Progenitor cell of endocrine pancreas (in vitro differentiated cells): Measurements from ENCODE around the gene FCHSD1. TPM values are rescaled to one million over a fixed set of nuclear protein-coding genes. Genes with fewer than 3 reads are reported as not detected.

ENCODE experiments used
- DNase-seq: peaks from one replicate; pipeline ENCODE4 v3.0.0; 2021; ENCODE audit warnings: low spot score; ENCODE audit not compliant: unreplicated experiment
- H3K27ac Mint-ChIP-seq: 2 replicates; pipeline ENCODE4 v1.8.0; 2021; ENCODE audit warnings: mild to moderate bottlenecking, moderate library complexity, mixed read lengths
- H3K27me3 Mint-ChIP-seq: 2 replicates; pipeline ENCODE4 v1.8.0; 2021; ENCODE audit warnings: mixed read lengths
- H3K36me3 Mint-ChIP-seq: 2 replicates; pipeline ENCODE4 v1.8.0; 2022; ENCODE audit warnings: mixed read lengths; ENCODE audit not compliant: insufficient read depth
- H3K4me1 Mint-ChIP-seq: 2 replicates; pipeline ENCODE4 v1.8.0; 2021; ENCODE audit warnings: low read depth, mixed read lengths
- H3K4me3 Mint-ChIP-seq: 2 replicates; pipeline ENCODE4 v1.8.0; 2021; ENCODE audit warnings: low read depth, mild to moderate bottlenecking, moderate library complexity, mixed read lengths
- H3K9me3 Mint-ChIP-seq: 2 replicates; pipeline ENCODE4 v1.8.0; 2021; ENCODE audit warnings: low read depth, mixed read lengths
- CTCF ChIP-seq: fragments of 200-600 bp; sonication (generic); IDR thresholded peaks from one replicate; pipeline ENCODE4 v1.5.0; 2021; ENCODE audit warnings: antibody characterized with exemption, mild to moderate bottlenecking; ENCODE audit not compliant: unreplicated experiment
- total RNA-seq: library from RNA; stranded (reverse); gene quantifications from 2 replicates; pipeline ENCODE4 v1.2.1, GENCODE V29; 2021

Gene FCHSD1
- total RNA-seq, 1 donor from 2014 or later = 27.7 TPM

- Mint-ChIP-seq H3K9me3 (no peaks in the 10 kb centered on the region), H3K36me3 (no peaks in the 10 kb centered on the region), H3K4me1 (no peaks in the 10 kb centered on the region), H3K27me3 (no peaks in the 10 kb centered on the region), H3K27ac (no peak overlapping the region), H3K4me3 (no peak overlapping the region)
- no peak for DNase-seq
- TF ChIP-seq CTCF = no peak
Observed at GRCh38 chr5:141672071-141672840, 21.0 kb upstream of the FCHSD1 start.

- Mint-ChIP-seq H3K4me3 (no peak overlapping the region), H3K36me3 (no peaks in the 10 kb centered on the region), H3K27me3 (no peaks in the 10 kb centered on the region), H3K9me3 (no peaks in the 10 kb centered on the region), H3K4me1 (peaks cover 2% of the 10 kb centered on the region), H3K27ac (no peak overlapping the region)
- TF ChIP-seq CTCF = no peak
- no peak for DNase-seq
Observed at GRCh38 chr5:141669520-141669919, 18.3 kb upstream of the FCHSD1 start.

GRCh38 chr5:141668601-141669265 is 17.5 kb upstream of the FCHSD1 start:
- Mint-ChIP-seq H3K27ac (no peak overlapping the region), H3K9me3 (no peaks in the 10 kb centered on the region), H3K36me3 (no peaks in the 10 kb centered on the region), H3K4me1 (peaks cover 2% of the 10 kb centered on the region), H3K27me3 (no peaks in the 10 kb centered on the region), H3K4me3 (no peak overlapping the region)
- no peak for DNase-seq
- no peak for TF ChIP-seq CTCF

DNA sequence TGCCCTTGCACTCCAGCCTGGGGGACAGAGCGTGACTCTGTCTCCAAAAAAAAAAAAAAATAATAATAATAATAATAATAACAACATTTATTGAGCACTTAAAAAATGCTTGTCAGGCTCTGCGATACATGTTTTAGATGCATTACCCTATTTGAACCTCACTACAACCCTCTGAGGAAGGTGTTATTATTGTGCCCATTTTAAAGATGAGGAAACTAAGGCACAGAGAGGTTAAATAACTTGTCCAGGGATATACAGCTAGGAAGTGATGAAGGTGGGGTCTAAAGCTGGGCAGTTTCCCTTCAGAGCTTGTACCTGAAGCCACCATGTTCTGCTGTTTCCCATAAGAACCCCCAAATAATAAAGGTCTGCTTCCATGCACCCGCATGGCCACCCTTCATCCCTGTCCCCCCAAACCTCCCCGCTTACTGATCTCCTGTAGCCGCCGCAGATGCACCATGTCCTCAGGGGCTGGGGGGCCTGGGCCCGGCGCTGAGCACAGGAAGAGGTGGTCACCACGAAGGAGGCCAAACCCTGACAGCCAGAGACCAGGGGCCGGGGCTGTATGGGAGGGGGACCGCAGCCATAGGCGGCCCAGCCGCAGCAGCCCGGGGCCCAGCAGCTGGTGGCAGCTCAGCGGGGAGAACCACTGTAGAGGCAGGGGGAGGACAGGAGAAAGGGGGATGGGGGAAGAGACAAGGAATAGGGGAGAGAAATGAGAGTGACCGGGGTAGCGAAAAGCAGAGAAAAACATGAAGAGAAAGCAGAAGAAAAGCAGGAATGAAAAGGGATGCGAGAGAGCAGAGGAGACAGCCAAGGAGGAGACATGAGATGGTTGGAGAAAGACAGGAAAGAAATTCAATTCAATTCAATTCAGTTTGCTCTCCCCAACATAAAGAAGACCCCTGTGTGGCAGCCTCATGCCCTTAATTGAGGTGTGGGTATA is 15.1 kb upstream of the FCHSD1 start:
- no peaks in the 10 kb centered on the region for H3K36me3 Mint-ChIP-seq
- DNase-seq = no peak
- H3K27me3 Mint-ChIP-seq = no peaks in the 10 kb centered on the region

More for the DNA sequence above, 15.1 kb upstream of the FCHSD1 start:
- H3K4me1 Mint-ChIP-seq = peaks cover 2% of the 10 kb centered on the region
- no peak overlapping the region for H3K4me3 Mint-ChIP-seq
- no peak for TF ChIP-seq CTCF
- H3K27ac Mint-ChIP-seq = no peak overlapping the region
- no peaks in the 10 kb centered on the region for H3K9me3 Mint-ChIP-seq
